DOHH2 (cell line): ENCODE data around the gene PTPRK.

Experiments
- CTCF ChIP-seq: fragments of 200-600 bp; sonication (generic); IDR thresholded peaks from one replicate; pipeline ENCODE4 v1.5.1; 2014; ENCODE audit warnings: antibody characterized with exemption, mild to moderate bottlenecking, low read depth, low read length; ENCODE audit not compliant: poor library complexity, severe bottlenecking
- EZH2phosphoT487 ChIP-seq: fragments of 200-600 bp; sonication (generic); IDR thresholded peaks from 2 replicates; pipeline ENCODE4 v1.6.1; 2017; ENCODE audit warnings: borderline replicate concordance, mild to moderate bottlenecking, antibody characterized with exemption, low read length, moderate library complexity, mixed read lengths

- no peak for TF ChIP-seq CTCF
- no peak for TF ChIP-seq EZH2phosphoT487
Observed at GRCh38 chr6:128370072-128370471, 150.3 kb downstream of the PTPRK start.
